Thymus (tissue), 14 donors: ENCODE data around the gene ANKRD55. TPM values are rescaled to one million over a fixed set of nuclear protein-coding genes. Genes with fewer than 3 reads are reported as not detected.

Source experiments
- DNase-seq, 9 donors: peaks; one replicate each; pipeline ENCODE4 v3.0.0-alpha.2; 2013; ENCODE audit warnings: low spot score in 9 of 9, low read depth in 6 of 9, missing footprints in 1 of 9
- H3K27ac ChIP-seq, 2 donors: one replicate each; pipeline ENCODE4 v1.5.1; 2013; ENCODE audit warnings: control low read depth in 1 of 2, low read depth in 1 of 2, low read length in 1 of 2, mild to moderate bottlenecking in 1 of 2, moderate library complexity in 1 of 2
- H3K27me3 ChIP-seq, 2 donors: one replicate each; pipeline ENCODE4 v1.5.1; 2013; ENCODE audit warnings: low read length in 1 of 2; ENCODE audit not compliant: control insufficient read depth in 2 of 2, insufficient read depth in 1 of 2
- H3K36me3 ChIP-seq, 2 donors: one replicate each; pipeline ENCODE4 v1.5.1; 2013; ENCODE audit warnings: low read length in 1 of 2, mild to moderate bottlenecking in 1 of 2, moderate library complexity in 1 of 2; ENCODE audit not compliant: control insufficient read depth in 2 of 2, insufficient read depth in 2 of 2
- H3K4me1 ChIP-seq, 2 donors: one replicate each; pipeline ENCODE4 v1.5.1; 2013; ENCODE audit warnings: low read length in 2 of 2; ENCODE audit not compliant: control insufficient read depth in 2 of 2, insufficient read depth in 2 of 2
- H3K4me3 ChIP-seq, 2 donors: one replicate each; pipeline ENCODE4 v1.5.1; 2013; ENCODE audit warnings: low read length in 2 of 2, control low read depth in 1 of 2, mild to moderate bottlenecking in 1 of 2
- H3K9me3 ChIP-seq, 2 donors: one replicate each; pipeline ENCODE4 v1.5.1; 2013; ENCODE audit warnings: low read length in 1 of 2, mild to moderate bottlenecking in 1 of 2; ENCODE audit not compliant: control insufficient read depth in 2 of 2, insufficient read depth in 1 of 2
- WGBS: extraction: QIAGEN DNeasy Blood & Tissue Kit; methylation state at CpG from one replicate; pipeline ENCODE4 v1.1.7; 2013; 5-methylcytosine and 5-hydroxymethylcytosine counted together
- long read RNA-seq, 10 donors: transcript quantifications; one replicate each; lab custom pipeline, GENCODE V29; 2026
- polyA plus RNA-seq: library from polyadenylated mRNA; stranded (reverse); fragments of 200-250 nt; gene quantifications from one replicate; pipeline ENCODE4 v1.2.3, GENCODE V29; 2013
- total RNA-seq: library from RNA; stranded (reverse); fragments of 120-200 nt; gene quantifications from one replicate; pipeline ENCODE4 v1.2.4, GENCODE V29; 2013
- donor health status: healthy.

The ANKRD55 gene
- total RNA-seq (3.5 TPM), polyA plus RNA-seq (6.7 TPM)
- long read RNA-seq, donor 1, result 0 reads
- long read RNA-seq, donor 2, result 0 reads
- long read RNA-seq, donor 3, result 0 reads
- long read RNA-seq, donor 4, result 0 reads
- long read RNA-seq, donor 5, partial matches to known transcripts, result 6 of 6 reads
- long read RNA-seq, donor 5, other reads (novel, unspliced or antisense), result 0 of 6 reads
- long read RNA-seq, donor 6, result 0 reads
- long read RNA-seq, donor 7, result 0 reads
- long read RNA-seq, donor 8, result 0 reads
- long read RNA-seq, donor 9, result 0 reads
- long read RNA-seq, donor 10, result 0 reads

- no peaks in the 10 kb centered on the region for H3K9me3 ChIP-seq
- no peaks in the 10 kb centered on the region for H3K27me3 ChIP-seq
- H3K4me1 ChIP-seq, result peaks cover 6 to 18% of the 10 kb centered on the region in 2 donors
- no peak for DNase-seq
- H3K4me3 ChIP-seq, result no peak within 1 kb of the TSS
- peak within 1 kb of the TSS in 1 of 2 donors; percentile 31 for H3K27ac ChIP-seq
- H3K36me3 ChIP-seq, result no peaks in the 10 kb centered on the region
- WGBS, result 95% methylated on average over 8 of the region's 8 CpGs
These were observed at the start of gene ANKRD55 for GRCh38 chr5:56233230-56233629. ANKRD55 (minus strand) TSS chr5:56233330; CDS start chr5:56232913, 417 bp downstream.

DNA sequence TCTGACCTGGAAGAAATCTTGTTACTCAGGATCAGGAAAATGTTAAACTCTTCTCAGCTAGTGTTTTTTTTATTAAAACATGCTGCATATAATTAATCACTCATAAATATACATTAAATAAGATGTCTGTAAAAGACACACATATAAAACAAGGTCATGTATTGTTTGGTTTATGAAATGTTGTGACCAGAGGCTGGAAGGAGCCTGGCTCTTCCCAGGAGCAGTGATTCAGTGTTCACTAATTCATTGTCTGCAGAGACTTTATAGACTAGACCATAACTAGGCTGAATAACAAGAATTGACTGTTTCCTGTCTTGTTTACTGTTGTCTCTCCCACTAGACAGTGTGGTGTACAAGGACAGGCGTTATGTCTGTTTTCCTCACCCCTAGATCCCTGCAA is 49.1 kb upstream of the ANKRD55 start:
- Histone ChIP-seq H3K4me1 (no peaks in the 10 kb centered on the region), H3K27me3 (no peaks in the 10 kb centered on the region), H3K36me3 (no peaks in the 10 kb centered on the region), H3K4me3 (no peak overlapping the region), H3K9me3 (no peaks in the 10 kb centered on the region), H3K27ac (no peak overlapping the region)
- DNase-seq, result no peak
- 99% methylated on average over 1 of the region's 1 CpG for WGBS

GRCh38 chr5:56281489-56282165 is 48.5 kb upstream of the ANKRD55 start:
- no peaks in the 10 kb centered on the region for H3K9me3 ChIP-seq
- no peaks in the 10 kb centered on the region for H3K4me1 ChIP-seq
- 86% methylated on average over 5 of the region's 5 CpGs for WGBS
- no peak overlapping the region for H3K4me3 ChIP-seq
- H3K27me3 ChIP-seq, result no peaks in the 10 kb centered on the region
- DNase-seq, result no peak
- H3K36me3 ChIP-seq, result no peaks in the 10 kb centered on the region
- no peak overlapping the region for H3K27ac ChIP-seq

DNA sequence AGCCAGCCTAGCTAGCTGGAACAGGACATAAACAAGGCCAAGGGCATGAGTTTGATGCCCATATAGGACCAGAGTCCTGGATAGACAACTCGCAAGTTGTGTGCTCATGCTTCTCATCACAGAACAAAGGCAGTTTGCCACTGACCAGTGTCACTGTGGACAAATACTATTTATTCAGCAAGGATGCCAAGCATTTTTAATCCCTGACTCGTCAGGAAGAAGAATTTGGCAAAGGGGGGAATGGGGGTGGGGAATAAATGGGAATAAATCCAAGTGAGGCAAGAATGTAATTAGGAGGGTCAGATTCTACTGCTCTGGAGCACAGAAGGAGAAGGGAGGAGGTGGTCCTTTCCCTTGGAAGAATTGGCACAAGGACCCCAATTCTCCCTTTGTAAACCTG is 46.8 kb upstream of the ANKRD55 start:
- no peak for DNase-seq
- 37% methylated on average over 2 of the region's 2 CpGs for WGBS
- H3K27ac ChIP-seq, result no peak overlapping the region

GRCh38 chr5:56279291-56279690 is 46.2 kb upstream of the ANKRD55 start:
- H3K27ac ChIP-seq, result no peak overlapping the region
- DNase-seq, result no peak

More for the DNA sequence above, 46.8 kb upstream of the ANKRD55 start:
- no peaks in the 10 kb centered on the region for H3K9me3 ChIP-seq
- H3K4me1 ChIP-seq, result no peaks in the 10 kb centered on the region
- H3K27me3 ChIP-seq, result no peaks in the 10 kb centered on the region
- H3K36me3 ChIP-seq, result no peaks in the 10 kb centered on the region
- H3K4me3 ChIP-seq, result no peak overlapping the region

DNA sequence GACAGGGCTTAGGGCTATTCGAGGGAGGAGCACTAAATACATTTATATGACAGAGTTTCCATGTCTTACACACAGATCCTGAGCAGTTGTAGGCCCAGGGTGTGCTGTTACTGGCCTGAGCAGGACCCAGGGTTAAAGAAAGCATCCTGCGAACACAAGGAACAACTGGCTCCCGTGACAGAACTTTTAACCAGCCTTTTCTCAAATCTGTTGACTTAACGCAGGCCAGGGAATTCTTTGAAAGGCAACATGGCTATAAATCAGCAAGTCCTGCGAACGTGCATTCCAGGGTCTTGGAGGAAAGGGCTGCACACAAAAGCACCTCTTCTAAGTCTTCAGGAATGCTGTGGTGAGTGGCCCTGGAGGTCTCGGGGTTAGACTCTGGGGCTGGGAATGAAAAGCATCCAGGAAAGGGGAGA is 45.2 kb upstream of the ANKRD55 start:
- no peaks in the 10 kb centered on the region for H3K27me3 ChIP-seq
- WGBS, result 96% methylated on average over 7 of the region's 7 CpGs
- DNase-seq, result no peak

More at GRCh38 chr5:56279291-56279690, 46.2 kb upstream of the ANKRD55 start:
- no peaks in the 10 kb centered on the region for H3K36me3 ChIP-seq
- no peaks in the 10 kb centered on the region for H3K4me1 ChIP-seq
- no peak overlapping the region for H3K4me3 ChIP-seq
- H3K9me3 ChIP-seq, result no peaks in the 10 kb centered on the region
- H3K27me3 ChIP-seq, result no peaks in the 10 kb centered on the region
- WGBS, result 94% methylated on average over 6 of the region's 6 CpGs

GRCh38 chr5:56277573-56277972 is 44.4 kb upstream of the ANKRD55 start:
- 74% methylated on average over 2 of the region's 2 CpGs for WGBS
- Histone ChIP-seq H3K9me3 (no peaks in the 10 kb centered on the region), H3K4me1 (no peaks in the 10 kb centered on the region), H3K4me3 (no peak overlapping the region), H3K27ac (no peak overlapping the region), H3K27me3 (no peaks in the 10 kb centered on the region), H3K36me3 (no peaks in the 10 kb centered on the region)
- no peak for DNase-seq

More for the DNA sequence above, 45.2 kb upstream of the ANKRD55 start:
- Histone ChIP-seq H3K36me3 (no peaks in the 10 kb centered on the region), H3K4me1 (no peaks in the 10 kb centered on the region), H3K4me3 (no peak overlapping the region), H3K27ac (no peak overlapping the region), H3K9me3 (no peaks in the 10 kb centered on the region)

- Histone ChIP-seq H3K27ac (no peak overlapping the region), H3K27me3 (no peaks in the 10 kb centered on the region), H3K36me3 (no peaks in the 10 kb centered on the region), H3K4me3 (no peak overlapping the region), H3K4me1 (peaks cover 0 to 5% of the 10 kb centered on the region in 2 donors), H3K9me3 (no peaks in the 10 kb centered on the region)
- no peak for DNase-seq
- WGBS, result 91% methylated on average over 4 of the region's 4 CpGs
These were observed 40.3 kb upstream of the ANKRD55 start for GRCh38 chr5:56273376-56273955.

DNA sequence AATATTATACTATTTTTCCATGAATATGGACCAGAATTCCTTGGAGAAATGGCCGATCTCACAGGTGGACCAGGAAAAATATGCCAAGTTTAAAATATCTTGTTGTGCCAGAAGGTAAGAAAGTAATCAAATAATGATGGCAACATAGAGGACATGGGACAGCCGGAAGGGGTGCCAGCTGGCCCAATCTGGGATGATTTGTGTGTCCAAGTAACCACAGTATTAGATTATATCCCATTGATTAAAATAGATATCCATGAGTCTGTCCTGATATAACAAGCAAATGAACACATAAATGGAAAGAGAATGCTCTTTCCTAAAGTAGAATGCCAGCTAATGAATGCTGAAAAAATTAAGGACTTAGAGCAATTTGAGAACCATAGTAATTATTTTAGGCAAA is 39.6 kb upstream of the ANKRD55 start:
- H3K9me3 ChIP-seq, result no peaks in the 10 kb centered on the region
- 98% methylated on average over 2 of the region's 2 CpGs for WGBS
- H3K4me1 ChIP-seq, result peaks cover 0 to 5% of the 10 kb centered on the region in 2 donors
- H3K27me3 ChIP-seq, result no peaks in the 10 kb centered on the region
- H3K4me3 ChIP-seq, result no peak overlapping the region
- no peak for DNase-seq
- H3K36me3 ChIP-seq, result no peaks in the 10 kb centered on the region
- no peak overlapping the region for H3K27ac ChIP-seq
